NCI-H524 treated with DMSO at 0.1 percent for 48 hours (cell line): ENCODE data around the gene NKX2-8.
A peak's percentile ranks its signal among the peaks of the same experiment; 100 is the strongest.

Experiments used
- DNase-seq: peaks from one replicate; lab custom pipeline; 2025; lab: John Stamatoyannopoulos, UW

Gene NKX2-8

GRCh38 chr14:36582011-36582873 lies at the start of gene NKX2-8:
Gene NKX2-8 (minus strand): TSS chr14:36582614. CDS start chr14:36582389, 225 bp downstream.
- DNase-seq: no peak

- DNase-seq: no peak
These were observed 45.6 kb upstream of the NKX2-8 start for GRCh38 chr14:36627981-36628380.

GRCh38 chr14:36626151-36626550 lies 43.7 kb upstream of the NKX2-8 start:
- no peak for DNase-seq

GRCh38 chr14:36625436-36625835 lies 43.0 kb upstream of the NKX2-8 start:
- DNase-seq: no peak

GRCh38 chr14:36625014-36625413 lies 42.6 kb upstream of the NKX2-8 start:
- DNase-seq: no peak

GRCh38 chr14:36619853-36620252 lies 37.4 kb upstream of the NKX2-8 start:
- DNase-seq: no peak

- no peak for DNase-seq
These were observed 36.7 kb upstream of the NKX2-8 start for GRCh38 chr14:36619131-36619530.

- DNase-seq: no peak
These were observed 36.2 kb upstream of the NKX2-8 start for GRCh38 chr14:36618641-36619040.

- DNase-seq: no peak
These were observed 35.4 kb upstream of the NKX2-8 start for GRCh38 chr14:36617824-36618223.

GRCh38 chr14:36605506-36605857 lies 23.1 kb upstream of the NKX2-8 start:
- peak; percentile 32 for DNase-seq

GRCh38 chr14:36604757-36605505 lies 22.5 kb upstream of the NKX2-8 start:
- DNase-seq: peak; percentile 77

- no peak for DNase-seq
These were observed 18.0 kb upstream of the NKX2-8 start for GRCh38 chr14:36600431-36600830.

GRCh38 chr14:36591482-36591881 lies 9.1 kb upstream of the NKX2-8 start:
- no peak for DNase-seq

GRCh38 chr14:36588788-36589187 lies 6.4 kb upstream of the NKX2-8 start:
- DNase-seq: no peak

GRCh38 chr14:36588119-36588518 lies 5.7 kb upstream of the NKX2-8 start:
- DNase-seq: no peak

- no peak for DNase-seq
These were observed 2.7 kb upstream of the NKX2-8 start for GRCh38 chr14:36585100-36585499.

- DNase-seq: no peak
These were observed 1.7 kb upstream of the NKX2-8 start for GRCh38 chr14:36583893-36584811.

GRCh38 chr14:36583242-36583892 lies 953 bp upstream of the NKX2-8 start:
- DNase-seq: no peak

- no peak for DNase-seq
These were observed 444 bp upstream of the NKX2-8 start for GRCh38 chr14:36582874-36583241.

- DNase-seq: no peak
These were observed 1.3 kb downstream of the NKX2-8 start for GRCh38 chr14:36580856-36581831.
